RPMI7951 (cell line): ENCODE results near the gene RAB11B. TPM values are rescaled to one million over a fixed set of nuclear protein-coding genes. Genes with fewer than 3 reads are reported as not detected.
"Not testable (repeated sequence)": the region's sequence is repeated elsewhere in the genome, so short reads cannot be mapped to it uniquely, and the experiment has no call there.

Experiments
- DNase-seq: peaks from one replicate; pipeline ENCODE4 v3.0.0-alpha.2; 2012; ENCODE audit warnings: low read depth
- total RNA-seq: library from RNA; depleted of rRNA; stranded (reverse); fragments of >200 nt; shearing (Covaris generic); gene quantifications from 2 replicates; pipeline ENCODE4 v1.2.3, GENCODE V29; 2014; rRNA removed

The RAB11B gene
- total RNA-seq, result 10.3 and 16.1 TPM in 2 replicates

DNA sequence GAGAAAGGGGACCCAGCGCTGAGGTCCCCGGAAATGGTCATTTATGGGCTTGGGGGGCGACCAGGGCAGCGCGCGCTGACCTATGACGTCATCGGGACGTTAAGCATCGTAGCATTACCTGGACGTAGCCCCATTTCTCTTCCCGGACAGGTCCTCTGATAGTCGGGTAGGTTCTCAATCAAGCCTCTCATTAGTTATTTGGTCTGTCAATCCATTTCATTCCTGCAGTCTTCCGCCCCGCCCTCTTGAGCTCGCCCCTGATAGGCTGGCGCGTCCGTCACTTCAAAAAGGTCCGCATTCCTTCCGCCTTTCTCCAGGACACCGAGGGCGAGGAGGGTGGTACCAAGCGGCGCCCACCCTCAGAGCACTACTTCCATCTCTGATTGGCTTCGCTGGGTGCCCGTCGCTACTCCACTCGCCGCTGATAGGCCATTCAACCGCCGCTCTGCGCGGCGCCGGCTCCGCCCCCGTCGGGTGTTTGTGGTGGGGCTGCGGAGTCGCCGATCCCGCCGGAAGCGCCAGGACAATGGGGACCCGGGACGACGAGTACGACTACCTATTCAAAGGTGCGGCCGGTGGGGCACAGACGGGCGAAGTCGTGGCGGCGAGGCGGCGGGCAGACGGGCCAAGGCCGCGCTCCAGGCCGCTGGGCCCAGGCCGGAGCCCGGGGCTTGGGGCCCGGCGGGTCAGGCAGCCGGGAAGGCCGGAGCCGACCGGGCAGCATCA lies at the start of gene RAB11B:
Gene RAB11B, plus strand, starts transcription at position 470 of the 726 bp plus-strand sequence. Its CDS starts 57 bp downstream, at position 527.
- DNase-seq, result peak; percentile 100

DNA sequence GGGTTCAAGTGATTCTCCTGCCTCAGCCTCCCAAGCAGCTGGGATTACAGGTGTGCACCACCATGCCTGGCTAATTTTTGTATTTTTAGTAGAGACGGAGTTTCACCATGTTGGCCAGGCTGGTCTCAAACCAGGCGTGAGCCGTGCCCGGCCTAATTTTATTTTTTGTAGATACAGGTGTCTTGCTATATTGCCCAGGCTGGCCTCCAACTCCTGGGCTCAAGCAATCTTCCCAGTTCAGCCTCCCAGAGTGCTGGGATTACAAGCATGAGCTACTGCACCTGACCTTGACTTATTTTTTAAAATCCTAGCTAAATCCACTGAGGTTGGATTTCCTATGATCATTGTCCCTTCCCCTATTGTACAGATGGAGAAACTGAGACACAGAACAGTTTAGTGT lies 48.7 kb upstream of the RAB11B start:
- DNase-seq, result not testable (repeated sequence)

DNA sequence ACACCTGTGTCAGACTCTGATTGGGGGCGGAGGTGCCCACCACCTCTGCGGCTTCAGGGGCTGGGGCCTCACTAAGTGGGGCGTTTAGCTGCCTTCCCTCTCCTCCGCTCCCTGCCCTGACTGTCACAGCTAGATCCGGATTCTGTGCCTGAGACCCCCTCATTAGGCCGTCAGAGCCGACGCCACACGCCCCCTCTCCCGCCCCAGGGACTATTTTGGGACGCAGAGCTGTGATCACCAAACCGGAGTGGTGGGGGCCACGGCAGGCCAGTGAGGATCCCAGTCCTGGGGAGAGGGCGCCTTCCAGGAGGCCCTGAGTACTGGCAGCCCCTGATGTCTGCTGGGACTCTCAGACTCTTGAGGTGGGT lies 47.9 kb upstream of the RAB11B start:
- no peak for DNase-seq

DNA sequence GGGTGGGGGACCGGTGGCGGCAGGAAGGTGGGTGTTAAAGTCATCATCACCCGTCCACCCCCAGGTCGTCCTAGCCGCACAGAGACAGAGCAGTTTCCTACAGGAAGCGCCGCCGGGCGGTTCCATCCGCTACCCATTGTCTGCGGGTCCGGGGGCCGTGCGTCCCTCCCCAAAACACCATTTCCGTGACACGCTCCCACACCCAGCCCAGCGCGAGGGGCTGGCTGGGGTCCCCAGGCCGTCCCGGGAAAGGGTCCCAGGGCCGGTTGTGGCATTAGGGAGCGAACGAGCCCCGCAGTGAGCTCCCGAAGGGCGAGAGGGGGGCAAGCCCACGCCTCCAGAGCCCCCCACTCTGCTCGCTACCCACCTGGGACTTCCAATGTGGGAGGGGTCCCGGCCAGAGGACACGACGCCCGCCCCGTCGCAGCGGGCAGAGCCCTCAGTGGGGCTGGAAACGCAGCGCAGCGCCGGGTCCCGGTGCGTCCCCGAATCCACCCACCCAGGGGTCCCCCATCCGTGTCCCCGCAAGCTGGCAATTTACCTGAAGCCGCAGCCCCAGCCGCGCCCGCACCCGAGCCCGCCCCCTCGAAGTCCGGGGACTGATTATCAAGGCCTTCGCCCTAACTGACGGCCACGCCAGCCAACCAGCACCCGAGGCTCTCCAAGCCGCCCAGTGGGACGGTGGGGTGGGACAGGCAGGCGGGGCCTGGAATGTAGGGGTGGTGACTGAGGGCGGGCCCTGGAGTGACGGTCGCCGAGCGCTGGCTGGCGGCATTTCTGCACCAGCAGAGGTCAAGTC lies 47.3 kb upstream of the RAB11B start, which contains the start of gene KANK3:
Gene KANK3, minus strand, starts transcription at position 579 of the 799 bp plus-strand sequence. CDS start 5,434 bp downstream, outside the sequence.
- DNase-seq, result peak; percentile 95

DNA sequence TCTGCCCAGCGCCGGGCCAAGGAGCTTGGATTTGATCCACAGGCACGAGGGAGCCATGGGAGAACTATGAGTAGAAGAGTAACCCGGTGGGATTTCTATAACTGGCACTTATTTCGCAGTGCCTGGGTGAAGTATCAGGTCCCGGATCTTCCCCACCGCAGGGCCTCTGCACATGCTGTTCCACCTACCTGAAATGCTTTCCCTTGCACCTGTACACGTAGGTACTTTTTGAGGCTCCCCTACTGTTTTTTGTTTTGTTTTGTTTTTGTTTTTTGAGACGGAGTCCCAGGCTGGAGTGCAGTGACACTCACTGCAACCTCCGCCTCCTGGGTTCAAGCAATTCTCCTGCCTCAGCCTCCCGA lies 46.7 kb upstream of the RAB11B start:
- no peak for DNase-seq

DNA sequence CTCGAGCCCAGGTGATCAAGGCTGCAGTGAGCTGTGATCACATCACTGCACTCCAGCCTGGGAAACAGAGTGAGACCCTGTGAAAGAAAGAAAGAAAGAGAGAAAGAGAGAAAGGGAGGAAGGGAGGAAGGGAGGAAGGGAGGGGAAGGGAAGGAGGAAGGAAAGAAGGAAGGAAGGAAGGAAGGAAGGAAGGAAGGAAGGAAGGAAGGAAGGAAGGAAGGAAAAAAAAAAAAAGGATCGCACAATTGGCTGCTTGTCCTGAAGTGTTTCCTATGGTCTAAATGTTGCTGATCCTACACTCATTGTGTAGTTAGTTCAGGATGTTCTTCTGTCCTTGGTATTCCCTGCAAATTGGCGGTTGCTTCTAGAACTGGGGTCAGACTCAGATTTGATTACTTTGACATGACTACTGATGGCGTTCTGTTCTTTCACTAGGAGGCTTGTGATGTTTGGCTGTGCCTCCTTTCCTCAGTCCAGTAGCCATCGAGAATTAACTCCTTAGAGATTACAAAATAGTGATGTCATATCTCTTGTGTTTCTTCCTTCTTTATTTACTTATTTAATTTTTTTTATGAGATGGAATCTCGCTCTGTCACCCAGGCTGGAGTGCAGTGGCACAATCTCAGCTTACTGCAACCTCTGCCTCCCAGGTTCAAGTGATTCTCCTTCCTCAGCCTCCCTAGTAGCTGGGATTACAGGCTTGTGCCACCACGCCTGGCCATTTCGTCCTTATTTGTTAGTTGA lies 40.4 kb upstream of the RAB11B start:
- not testable (repeated sequence) for DNase-seq

DNA sequence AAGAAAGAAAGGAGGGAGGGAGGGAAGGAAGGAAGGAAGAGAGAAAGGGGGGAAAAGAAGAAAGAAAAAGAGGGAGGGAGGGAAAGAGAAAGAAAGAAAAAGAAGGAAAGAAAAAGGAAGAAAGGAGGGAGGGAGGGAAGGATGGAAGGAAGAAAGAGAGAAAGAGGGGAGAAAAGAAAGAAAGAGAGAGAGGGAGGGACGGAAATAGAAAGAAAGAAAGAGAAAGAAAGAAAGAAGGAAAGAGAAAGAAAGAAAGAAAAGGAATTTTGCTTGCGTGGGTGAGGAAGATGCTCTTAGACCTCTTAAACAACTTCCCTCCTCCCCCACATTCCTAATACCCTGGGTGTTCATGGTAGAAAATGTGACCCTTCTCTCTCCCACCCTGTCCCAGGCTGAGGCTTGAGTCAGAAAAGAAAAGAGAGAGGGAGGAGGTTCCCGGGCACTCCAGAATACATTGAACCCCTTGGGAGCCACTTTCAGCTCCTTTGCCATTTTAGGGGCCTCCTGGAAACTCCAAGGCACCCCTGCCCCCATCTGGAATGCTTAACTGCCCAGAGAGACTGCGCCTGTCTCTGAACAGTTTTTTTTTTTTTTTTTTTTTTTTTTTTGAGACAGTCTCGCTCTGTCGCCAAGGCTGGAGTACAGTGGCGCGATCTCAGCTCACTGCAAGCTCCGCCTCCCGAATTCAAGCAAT lies 37.9 kb upstream of the RAB11B start:
- no peak for DNase-seq

DNA sequence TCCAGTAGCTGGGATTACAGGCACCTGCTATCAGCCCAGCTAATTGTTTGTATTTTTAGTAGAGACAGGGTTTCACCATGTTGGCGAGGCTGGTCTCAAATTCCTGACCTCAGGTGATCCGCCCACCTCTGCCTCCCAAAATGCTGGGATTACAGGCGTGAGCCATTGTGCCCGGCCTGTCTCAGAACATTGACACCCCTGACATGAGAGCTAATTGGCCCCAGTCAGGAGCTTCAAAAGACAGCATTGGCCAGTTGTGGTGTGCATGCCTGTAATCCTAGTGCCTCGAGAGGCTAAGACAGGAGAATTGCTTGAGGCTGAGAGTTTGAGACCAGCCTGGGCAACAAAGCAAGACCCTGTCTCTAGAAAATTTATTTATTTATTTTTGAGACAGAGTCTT lies 37.3 kb upstream of the RAB11B start:
- DNase-seq, result not testable (repeated sequence)

DNA sequence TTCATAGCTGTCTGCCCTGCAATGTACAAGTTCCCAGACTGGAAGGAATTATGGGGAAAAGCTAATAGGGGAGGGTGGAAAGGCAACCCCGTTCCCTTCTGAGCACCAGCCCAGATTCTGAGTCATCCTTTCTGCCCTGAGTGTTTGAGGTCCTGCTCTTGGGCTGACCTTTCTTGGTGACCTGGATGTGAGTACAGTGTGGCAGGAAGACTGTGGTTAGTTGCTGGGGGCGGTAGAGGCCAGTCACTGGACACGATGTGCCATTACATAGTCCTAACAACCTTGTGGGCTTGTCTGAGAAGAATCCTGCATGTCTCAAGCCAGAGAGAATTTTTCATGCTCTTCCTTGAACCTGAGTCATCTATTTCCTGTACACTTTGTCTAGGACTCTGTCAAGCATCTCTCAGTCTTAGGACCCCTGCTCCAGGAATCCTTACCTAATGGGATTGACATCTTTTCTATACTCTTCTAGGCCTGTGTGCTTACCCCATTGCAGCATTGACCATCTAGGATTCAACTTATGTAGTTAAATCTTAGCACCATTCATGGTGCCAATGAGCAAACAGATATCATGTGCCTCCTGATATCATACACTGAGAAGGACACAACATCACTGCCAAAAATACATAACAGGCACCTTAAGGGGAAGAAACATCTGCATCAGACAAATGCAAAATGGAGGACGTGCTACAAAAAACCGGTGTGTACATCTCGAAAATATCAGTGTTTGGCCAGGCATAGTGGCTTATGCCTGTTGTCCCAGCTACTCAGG lies 34.3 kb upstream of the RAB11B start:
- DNase-seq, result peak; percentile 100

DNA sequence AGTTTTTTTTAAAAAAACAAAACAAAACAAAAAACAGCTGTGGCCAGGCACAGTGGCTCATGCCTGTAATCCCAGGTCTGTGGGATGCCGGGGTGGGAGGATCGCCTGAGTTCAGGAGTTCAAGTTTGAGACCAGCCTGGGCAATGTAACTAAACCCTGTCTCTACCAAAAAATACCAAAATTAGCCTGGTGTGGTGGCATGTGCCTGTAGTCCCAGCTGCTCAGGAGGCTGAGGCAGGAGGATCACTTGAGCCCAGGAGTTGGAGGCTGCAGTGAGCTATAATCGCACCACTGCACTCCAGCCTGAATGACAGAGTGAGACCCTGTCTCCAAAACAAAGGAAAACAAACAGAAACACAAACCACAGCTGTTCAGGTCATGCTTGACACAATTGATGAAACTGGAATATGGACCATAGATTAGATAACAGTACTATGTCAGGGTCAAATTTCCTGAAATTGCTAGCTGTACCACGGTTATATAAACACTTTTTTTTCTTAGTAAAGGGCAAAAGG lies 33.1 kb upstream of the RAB11B start:
- peak; percentile 49 for DNase-seq

DNA sequence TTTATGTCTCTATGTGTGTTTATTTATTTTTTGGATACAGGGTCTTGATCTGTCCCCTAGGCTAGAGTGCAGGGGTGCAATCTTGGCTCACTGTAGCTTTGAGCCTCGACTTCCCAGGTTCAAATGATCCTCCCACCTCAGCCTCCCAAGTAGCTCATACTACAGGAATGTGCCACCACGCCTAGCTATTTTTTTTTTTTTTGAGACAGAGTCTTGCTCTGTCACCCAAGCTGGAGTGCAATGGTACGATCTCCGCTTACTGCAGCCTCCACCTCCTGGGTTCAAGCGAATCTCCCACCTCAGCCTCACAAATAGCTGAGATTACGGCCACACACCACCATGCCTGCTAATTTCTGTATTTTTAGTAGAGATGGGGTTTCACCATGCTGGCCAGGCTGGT lies 31.2 kb upstream of the RAB11B start:
- no peak for DNase-seq

DNA sequence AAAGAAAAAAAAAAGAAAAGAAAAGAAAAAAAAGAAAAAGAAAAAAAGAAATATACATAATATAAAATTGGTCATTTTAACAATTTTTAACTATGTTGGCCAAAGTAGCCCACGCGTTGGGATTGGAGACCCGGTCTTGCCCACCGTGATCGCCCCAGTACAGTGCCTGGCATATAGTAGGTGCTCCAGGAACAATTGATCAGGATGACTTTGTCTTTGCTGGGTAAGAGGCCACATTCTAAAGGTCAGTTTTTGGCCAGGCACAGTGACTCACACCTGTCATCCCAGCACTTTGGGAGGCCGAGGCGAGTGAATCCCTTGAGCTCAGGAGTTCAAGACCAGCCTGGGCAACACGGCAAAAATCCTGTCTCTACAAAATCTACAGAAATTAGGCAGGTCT lies 30.0 kb upstream of the RAB11B start:
- no peak for DNase-seq

DNA sequence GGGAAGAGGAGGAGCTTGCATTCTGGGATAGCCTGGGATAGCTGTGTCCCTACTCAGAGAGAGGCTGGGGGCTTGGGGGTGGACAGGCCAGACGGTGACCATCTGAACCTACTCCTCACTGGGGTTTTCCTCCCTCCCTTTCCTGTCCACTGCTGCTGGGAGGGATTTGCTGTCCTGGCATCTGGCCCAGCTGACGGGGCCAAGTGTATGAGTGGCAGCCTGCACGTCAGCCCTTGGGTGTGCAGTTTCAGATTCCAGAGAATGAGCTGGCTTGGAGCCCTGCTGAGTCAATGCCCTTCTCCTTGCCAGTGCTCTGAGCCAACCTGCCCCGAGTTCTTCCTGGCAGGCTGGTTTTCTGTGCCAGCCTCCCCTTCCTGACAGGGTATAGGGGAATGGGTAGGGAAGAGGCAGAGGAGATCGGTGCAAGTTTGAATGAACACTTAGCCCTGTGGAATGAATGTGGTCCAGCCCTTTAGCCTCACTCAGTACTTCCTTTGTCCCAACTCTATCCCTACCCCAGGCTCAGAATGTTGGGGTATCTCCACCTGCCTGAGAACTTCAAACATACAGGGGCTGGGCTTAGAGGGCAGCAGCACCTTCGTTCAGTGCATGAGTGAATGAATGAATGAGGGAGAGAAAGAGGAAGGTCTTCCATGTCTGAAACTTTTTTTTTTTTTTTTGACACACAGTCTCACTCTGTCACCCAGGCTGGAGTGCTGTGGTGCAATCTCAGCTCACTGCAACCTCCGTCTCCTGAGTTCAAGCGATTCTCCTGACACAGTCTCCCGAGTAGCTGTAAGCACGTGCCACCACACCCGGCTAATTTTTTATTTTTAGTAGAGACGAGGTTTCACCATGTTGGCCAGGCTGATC lies 28.0 kb upstream of the RAB11B start:
- peak; percentile 99 for DNase-seq

DNA sequence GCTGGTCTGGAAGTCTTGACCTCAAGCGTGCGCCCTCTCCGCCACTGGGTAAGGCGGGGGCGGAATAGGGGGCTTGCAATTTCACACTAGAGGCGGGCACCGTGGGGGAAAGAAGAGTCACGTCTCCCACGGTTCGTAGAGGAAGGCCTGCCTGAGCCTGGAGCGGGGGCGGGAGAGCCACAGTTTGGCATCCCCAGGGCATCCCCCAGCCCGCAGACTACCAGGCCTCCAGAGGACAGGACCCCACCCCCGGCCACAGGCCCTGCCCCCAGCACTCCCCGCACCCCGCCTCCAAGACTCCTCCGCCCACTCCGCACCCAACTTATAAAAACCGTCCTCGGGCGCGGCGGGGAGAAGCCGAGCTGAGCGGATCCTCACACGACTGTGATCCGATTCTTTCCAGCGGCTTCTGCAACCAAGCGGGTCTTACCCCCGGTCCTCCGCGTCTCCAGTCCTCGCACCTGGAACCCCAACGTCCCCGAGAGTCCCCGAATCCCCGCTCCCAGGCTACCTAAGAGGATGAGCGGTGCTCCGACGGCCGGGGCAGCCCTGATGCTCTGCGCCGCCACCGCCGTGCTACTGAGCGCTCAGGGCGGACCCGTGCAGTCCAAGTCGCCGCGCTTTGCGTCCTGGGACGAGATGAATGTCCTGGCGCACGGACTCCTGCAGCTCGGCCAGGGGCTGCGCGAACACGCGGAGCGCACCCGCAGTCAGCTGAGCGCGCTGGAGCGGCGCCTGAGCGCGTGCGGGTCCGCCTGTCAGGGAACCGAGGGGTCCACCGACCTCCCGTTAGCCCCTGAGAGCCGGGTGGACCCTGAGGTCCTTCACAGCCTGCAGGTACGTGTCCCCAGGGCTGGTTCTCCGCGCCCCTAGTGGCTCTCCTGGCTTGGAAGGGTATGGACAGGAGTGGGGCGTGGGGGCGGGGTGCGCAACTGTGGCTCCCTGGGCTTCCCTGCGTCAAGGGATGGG lies 26.1 kb upstream of the RAB11B start, which contains the start of gene ANGPTL4:
Gene ANGPTL4, plus strand, starts transcription at position 353 of the 969 bp plus-strand sequence. Its CDS starts 167 bp downstream, at position 520.
- DNase-seq, result peak; percentile 85

DNA sequence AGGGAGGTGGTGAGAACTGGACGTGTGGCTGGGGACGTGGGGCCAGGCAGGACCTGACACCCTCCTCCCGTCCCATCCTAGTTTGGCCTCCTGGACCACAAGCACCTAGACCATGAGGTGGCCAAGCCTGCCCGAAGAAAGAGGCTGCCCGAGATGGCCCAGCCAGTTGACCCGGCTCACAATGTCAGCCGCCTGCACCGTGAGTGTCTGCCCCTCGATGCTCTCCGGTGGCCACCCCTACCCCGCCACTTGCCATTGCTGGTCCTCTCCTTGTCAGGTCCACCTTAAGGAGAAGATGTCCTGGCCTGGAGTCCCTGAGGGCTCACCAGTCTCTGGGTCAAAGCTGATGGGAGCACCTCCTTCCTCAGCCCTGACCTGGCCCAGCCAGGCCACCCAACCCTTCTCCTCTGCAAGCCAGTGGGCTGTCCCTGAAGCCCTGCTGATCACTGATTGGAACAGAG lies 24.0 kb upstream of the RAB11B start:
- DNase-seq, result no peak

DNA sequence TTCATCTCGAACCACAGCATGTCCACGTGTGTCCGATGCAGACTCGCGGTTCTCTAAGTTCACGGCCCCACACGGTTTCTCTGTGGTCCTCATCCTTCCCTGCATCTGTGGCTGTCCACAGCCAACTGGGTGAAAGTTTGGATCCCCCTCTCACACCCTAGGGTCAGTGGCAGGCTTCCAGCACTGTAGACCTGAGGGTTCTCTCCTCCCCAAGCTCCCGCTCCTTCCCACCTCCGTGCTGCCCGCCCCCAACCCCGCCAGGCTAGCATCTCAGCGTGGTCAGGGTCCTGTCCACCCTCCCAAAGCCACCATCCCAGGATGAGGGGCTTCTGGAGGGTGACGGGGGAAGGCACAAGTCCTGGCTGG lies 23.2 kb upstream of the RAB11B start:
- peak; percentile 87 for DNase-seq

DNA sequence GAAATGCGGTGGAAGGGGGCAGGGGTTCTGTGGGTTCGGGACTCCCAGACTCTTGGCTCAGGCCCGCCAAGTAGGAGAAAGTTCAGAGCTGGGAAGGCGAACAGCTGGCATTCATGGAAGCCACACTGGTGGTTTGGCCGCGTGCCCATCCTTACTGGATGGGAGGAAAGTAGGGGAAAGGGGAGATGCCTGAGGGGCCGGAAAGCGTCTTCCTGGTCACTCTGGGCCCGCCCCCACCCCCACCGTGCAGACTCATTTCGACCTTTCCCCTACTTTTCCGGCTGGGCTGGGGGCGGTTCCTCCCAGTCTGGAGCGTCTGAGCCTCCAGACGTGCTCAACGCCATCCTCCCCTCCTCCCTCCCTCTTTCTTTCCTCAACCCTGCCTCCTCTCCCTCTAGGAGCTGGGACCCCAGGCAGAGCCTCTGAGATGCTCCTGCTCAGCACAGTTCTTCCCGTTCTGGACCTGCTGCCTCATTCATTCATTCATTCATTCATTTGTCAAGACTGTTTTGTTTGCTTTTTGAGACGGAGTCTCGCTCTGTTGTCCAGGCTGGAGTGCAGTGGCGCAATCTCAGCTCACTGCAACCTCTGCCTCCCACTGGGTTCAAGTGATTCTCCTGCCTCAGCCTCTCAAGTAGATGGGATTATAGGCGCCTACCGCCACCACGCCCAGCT lies 22.7 kb upstream of the RAB11B start:
- peak; percentile 99 for DNase-seq
